ENCODE results near the gene BRAT1. TPM values are rescaled to one million over a fixed set of nuclear protein-coding genes. Genes with fewer than 3 reads are reported as not detected.

BRAT1 gene
- total RNA-seq, 1 experiment from 2014 or later, result 50.0 TPM

- DNase-seq (ENCODE audit: low spot score) (peak; percentile 60), ATAC-seq (peak; percentile 2; the same call in 1 of the 2 replicates)
- Mint-ChIP-seq H3K36me3 (peaks cover 5% of the 10 kb centered on the region; the same call in 1 of the 2 replicates), H3K27me3 (ENCODE audit: low read depth) (peaks cover 12% of the 10 kb centered on the region), H3K4me1 (peaks cover 41% of the 10 kb centered on the region), H3K4me3 (peak overlapping the region; percentile 56), H3K27ac (peak overlapping the region; percentile 84; the same call in 1 of the 2 replicates), H3K9me3 (no peaks in the 10 kb centered on the region)
- ChIA-PET POLR2A (interaction anchor here (0.7 to 1.6 kb wide), 4 partner anchors 26 to 148 kb away, joined by 3 to 4 read pairs (median 3); partner anchors contain the start of gene IQCE), CTCF (interaction anchor here (0.6 to 7.1 kb wide), 9 partner anchors 20 to 1531 kb away, joined by 3 to 65 read pairs (median 4); partner anchors contain the start of gene BRAT1)
- TF ChIP-seq ZBTB43 (CRISPR knock-in tag; IDR thresholded peaks at IDR 0.05) (no peak), TEAD1 (CRISPR knock-in tag; IDR thresholded peaks at IDR 0.05) (0 out of 2 replicates have a peak, but pooled peaks have one; percentile 35), ZNF423 (CRISPR knock-in tag; IDR thresholded peaks at IDR 0.05) (peak; percentile 69), IRF2 (CRISPR knock-in tag; IDR thresholded peaks at IDR 0.05; ENCODE audit: borderline replicate concordance, low read depth) (no peak), ESRRA (CRISPR knock-in tag; IDR thresholded peaks at IDR 0.05; ENCODE audit: borderline replicate concordance) (0 out of 2 replicates have a peak, but pooled peaks have one; percentile 19), ETV6 (CRISPR knock-in tag; IDR thresholded peaks at IDR 0.05) (peak; percentile 57; the same call in 1 of the 2 replicates), SP1 (CRISPR knock-in tag; conservative IDR thresholded peaks at IDR 0.05) (peak; percentile 66), USF2 (CRISPR knock-in tag; IDR thresholded peaks at IDR 0.05) (peak; percentile 40; the same call in 1 of the 2 replicates), FOXK1 (CRISPR knock-in tag; IDR thresholded peaks at IDR 0.05) (0 out of 2 replicates have a peak, but pooled peaks have one; percentile 29), MLX (CRISPR knock-in tag; IDR thresholded peaks at IDR 0.05) (no peak), PRDM15 (CRISPR knock-in tag; IDR thresholded peaks at IDR 0.05) (0 out of 2 replicates have a peak, but pooled peaks have one; percentile 13)
Observed at GRCh38 chr7:2523461-2523936, 31.8 kb downstream of the BRAT1 start.

- H3K36me3 Mint-ChIP-seq, result peaks cover 5% of the 10 kb centered on the region; the same call in 1 of the 2 replicates
- H3K4me3 Mint-ChIP-seq, result peak overlapping the region; percentile 56
- H3K27me3 Mint-ChIP-seq (ENCODE audit: low read depth), result peaks cover 18% of the 10 kb centered on the region
- H3K27ac Mint-ChIP-seq, result peak overlapping the region; percentile 84
- DNase-seq (ENCODE audit: low spot score) (no peak), ATAC-seq (peak; percentile 2)
- ChIA-PET POLR2A (interaction anchor here (0.6 to 1.6 kb wide), 2 partner anchors 122 to 265 kb away, joined by 4 to 5 read pairs; no protein-coding TSS in a partner anchor), CTCF (interaction anchor here (0.6 to 7.1 kb wide), 7 partner anchors 23 to 142 kb away, joined by 3 to 65 read pairs (median 4); partner anchors contain the start of gene BRAT1)
- peaks cover 42% of the 10 kb centered on the region for H3K4me1 Mint-ChIP-seq
- TF ChIP-seq GTF2I (CRISPR knock-in tag; conservative IDR thresholded peaks at IDR 0.05) (peak; percentile 81; the same call in 1 of the 2 replicates), SMAD3 (CRISPR knock-in tag; IDR thresholded peaks at IDR 0.05; ENCODE audit: borderline replicate concordance) (no peak), ZNF423 (CRISPR knock-in tag; IDR thresholded peaks at IDR 0.05) (0 out of 2 replicates have a peak, but pooled peaks have one; percentile 2)
- H3K9me3 Mint-ChIP-seq, result no peaks in the 10 kb centered on the region
Observed at GRCh38 chr7:2522780-2523433, 32.4 kb downstream of the BRAT1 start.

Measured in WTC11 (cell line).